NCI-H1092 (cell line): Measurements from ENCODE around the gene ZDHHC17.
"Not testable (repeated sequence)": the region's sequence is repeated elsewhere in the genome, so short reads cannot be mapped to it uniquely, and the experiment has no call there.

ENCODE experiments used
- DNase-seq: peaks from one replicate; lab custom pipeline; 2025; lab: John Stamatoyannopoulos, UW

Gene ZDHHC17

DNA sequence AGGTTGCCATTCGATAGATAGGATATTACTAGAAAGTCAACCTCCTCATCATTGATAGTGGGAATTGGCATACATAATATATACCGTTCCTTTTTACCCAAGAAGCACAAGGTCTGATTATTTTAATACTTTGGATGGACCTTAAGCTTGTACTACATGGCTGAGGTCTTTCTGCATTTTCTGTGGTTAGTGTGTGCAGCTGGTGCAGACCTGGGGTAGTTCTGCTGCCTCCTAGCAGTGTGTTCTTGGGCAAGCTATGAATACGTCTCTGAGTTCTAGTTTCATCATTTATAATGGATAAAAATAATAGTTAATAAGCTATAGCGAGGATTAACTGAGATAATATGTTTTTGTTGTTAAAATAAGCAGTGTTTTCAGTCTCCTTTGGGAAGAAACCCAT, 2.2 kb downstream of the ZDHHC17 start:
- DNase-seq = no peak

DNA sequence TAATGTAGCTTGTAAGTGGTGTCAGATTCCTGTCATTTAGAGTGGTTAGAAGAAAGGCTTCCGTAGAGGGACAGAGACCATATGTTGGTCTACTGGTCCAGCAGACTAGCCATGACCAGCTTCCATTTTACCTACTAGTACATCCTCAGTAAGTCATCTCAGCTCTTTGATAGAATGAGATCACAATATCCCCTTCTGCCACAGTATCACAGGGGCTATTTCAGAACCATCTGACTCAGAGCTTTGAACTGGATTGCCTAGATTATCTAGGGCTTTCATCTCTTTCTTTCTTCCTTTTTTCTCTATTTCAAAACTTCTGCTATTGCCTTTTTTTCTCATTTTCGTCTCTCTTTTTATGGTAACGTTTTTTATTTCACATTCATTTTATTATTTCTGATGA, 4.7 kb downstream of the ZDHHC17 start:
- no peak for DNase-seq

GRCh38 chr12:76777765-76778216, 13.9 kb downstream of the ZDHHC17 start:
- DNase-seq = no peak

- DNase-seq = no peak
Measured at GRCh38 chr12:76778364-76778763, 14.4 kb downstream of the ZDHHC17 start.

GRCh38 chr12:76779310-76779709, 15.4 kb downstream of the ZDHHC17 start:
- DNase-seq = not testable (repeated sequence)

DNA sequence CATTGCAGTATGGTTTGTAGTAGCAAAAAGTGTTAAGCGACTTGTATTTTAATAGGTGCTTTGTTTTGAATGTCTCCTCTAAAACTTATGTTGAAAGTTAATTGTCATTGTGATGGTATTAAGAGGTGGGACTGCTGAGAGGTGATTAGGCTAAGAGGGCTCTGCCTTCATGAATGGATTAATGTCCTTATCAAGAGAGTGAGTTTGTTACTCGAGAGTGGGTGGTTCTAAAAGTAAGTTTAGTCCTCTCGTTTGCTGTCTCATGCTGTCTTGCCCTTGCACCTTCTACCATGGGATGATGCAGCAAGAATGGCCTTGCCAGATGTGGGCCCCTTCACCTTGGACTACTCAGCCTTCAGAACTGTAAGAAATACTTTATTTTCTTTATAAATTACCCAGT, 17.4 kb downstream of the ZDHHC17 start:
- no peak for DNase-seq

DNA sequence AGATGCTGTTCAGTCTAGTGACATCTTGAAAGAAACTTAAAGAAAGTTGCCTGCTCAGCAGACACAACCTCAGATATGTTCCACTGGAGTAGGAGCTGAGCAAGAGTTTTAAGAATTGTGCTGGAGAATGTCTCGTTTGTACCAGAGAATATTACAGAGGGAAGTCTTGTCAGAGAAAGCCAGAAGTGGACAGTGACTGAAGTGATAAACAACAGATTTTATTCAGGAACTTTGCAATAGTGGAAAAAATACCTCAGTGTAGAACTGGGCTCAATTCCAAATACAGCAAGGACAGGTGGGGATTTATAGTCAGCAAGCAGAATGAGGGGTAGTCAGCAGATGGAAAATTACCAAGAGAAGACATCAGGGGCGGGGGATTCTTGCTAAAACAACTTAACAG, 18.6 kb downstream of the ZDHHC17 start:
- no peak for DNase-seq

- no peak for DNase-seq
Measured at GRCh38 chr12:76784600-76785051, 20.7 kb downstream of the ZDHHC17 start.

DNA sequence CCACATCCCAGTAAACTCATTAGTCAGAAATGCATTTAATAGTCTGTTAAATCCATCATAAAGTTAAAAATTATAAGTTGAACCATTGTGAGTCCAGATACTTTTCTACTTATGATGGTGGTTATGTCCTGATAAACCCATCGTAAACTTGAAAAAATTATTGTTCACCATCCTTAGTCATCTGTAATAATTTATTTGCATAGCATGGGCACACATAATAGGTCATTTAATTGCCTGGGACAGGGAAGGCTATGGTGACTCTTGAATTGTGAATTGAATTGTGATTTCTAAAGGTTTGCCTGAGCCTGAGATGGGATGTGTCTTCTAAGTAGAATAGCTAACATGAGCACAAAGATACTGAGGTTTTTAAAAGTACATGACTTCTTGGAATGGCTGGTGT, 21.5 kb downstream of the ZDHHC17 start:
- no peak for DNase-seq

- DNase-seq = no peak
Measured at GRCh38 chr12:76786986-76787385, 23.1 kb downstream of the ZDHHC17 start.

GRCh38 chr12:76787689-76788088, 23.8 kb downstream of the ZDHHC17 start:
- DNase-seq = no peak

DNA sequence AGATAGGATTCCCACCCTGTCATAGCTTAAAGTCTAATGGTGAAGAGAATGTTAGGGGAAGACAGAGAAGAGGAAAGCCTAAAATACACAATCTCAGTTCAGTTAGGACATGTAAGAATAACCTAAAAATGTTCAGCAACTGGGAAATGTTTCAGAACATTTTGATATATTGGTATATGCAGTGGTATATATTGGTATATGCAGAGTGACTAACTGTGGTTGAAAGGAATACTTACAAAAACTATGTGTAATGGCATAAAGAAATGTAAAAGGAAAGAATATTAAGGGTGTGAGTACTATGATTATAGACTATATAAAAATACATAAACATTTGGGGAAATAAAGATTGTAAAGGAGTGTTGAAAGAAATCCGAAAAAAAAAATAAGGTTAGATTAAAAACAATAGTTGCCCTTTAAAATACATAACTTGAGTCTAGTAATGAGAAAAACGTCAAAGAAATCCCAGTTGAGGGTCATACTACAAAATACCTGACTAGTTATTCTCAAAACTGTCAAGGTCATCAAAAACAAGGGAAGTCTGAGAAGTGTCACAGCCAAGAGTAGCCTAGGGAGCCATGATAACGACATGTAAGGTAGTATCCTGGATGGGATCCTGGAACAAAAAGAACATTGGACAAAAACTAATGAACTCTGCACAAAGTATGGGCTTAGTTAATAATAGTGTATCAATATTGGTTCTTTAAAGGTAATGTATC, 25.6 kb downstream of the ZDHHC17 start:
- DNase-seq = no peak

DNA sequence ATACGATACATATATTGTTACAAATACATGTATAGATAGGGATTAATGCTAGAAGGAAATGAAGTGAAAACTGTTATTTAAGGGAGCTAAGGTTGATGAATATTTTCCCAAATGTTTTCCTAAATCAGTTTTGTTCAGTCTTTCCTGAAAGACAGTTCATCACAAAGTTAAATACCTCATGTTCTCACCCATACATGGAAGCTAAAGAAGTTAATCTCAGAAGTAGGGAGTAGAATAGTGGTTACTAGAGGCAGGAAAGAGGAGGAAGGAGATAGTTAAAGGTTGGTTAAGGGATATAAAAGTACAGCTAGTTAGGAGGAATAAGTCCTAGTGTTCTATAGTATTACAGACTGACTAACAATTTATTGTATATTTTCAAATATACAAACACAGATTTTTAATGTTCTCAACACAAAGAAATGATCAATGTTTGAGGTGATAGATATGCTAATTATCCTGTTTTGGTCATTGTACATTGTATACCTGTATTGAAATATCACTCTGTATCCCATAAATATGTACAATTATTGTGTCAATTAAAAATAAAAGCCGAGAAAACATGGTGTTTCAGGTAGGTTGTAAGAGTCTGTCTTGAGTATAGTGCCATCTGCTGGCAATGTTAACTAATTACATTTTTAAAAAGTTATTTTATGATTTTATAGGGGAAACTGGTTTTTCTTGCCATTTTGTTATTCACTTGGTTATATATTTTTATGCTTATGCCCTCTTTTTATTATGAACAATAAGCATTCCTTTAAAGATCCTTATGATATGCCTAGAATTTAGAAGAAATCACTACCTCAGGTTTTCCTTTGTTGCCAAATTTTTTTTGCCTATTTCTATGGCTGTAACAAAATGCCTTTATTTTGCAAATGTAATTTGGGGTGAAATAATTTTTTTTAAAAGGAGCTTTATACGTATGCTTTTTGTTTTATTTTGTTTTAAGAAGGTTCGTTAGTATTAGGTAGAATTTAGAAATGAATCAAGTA, 26.9 kb downstream of the ZDHHC17 start:
- no peak for DNase-seq

DNA sequence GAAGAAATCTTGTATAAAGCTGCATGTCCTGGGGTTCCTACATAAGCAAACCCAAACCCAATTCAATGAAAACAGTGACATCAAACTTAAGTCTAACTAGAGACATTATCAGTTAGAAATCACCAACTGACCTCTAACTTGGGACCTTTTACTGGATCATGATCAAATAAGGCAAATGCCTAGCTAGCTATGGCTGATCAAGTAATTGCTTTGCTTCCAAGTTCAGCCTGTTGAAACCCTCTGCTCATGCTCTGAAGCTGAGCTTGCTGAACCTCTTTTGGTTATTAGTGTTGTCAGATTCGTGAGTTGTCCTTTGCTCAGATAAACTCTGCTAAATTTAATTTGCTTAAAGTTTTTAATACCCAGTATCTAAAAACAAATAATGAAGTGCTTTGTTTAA, 28.9 kb downstream of the ZDHHC17 start:
- DNase-seq = no peak

DNA sequence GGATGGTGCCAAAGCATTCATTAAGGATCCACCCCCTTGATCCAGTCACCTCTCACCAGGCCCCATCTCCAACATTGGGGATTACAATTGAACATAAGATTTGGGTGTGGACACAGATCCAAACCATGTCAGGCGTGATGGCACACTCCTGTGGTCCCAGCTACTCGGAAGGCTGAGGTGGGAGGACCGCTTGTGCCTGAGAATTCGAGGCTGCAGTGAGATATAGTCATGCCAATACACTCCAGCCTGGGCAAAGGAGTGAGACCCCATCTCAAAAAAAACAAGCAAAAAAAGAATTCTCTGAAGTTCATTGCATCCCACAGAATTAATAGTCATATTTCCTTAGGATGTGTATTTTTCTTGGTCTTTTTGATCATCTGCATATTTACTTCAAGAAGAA, 34.9 kb downstream of the ZDHHC17 start:
- DNase-seq = no peak

DNA sequence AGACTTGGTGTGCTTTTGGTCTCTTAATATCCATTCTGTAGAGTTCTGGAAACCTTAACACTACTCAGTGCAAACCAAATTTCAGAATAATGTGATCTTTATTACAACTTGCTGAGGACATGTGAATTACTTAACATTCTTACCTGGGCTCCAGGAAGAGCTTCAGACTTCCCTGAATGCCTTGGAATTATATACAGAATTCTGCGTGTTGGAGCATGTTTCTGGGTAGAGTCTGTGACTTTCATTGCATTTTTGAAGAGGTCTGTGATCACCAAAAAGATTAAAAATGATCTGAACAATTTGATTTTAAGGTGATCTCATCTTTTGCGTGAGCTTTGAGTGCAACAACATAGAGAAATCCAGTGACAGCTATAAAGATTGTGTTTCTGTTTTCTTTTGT, 35.4 kb downstream of the ZDHHC17 start:
- no peak for DNase-seq

DNA sequence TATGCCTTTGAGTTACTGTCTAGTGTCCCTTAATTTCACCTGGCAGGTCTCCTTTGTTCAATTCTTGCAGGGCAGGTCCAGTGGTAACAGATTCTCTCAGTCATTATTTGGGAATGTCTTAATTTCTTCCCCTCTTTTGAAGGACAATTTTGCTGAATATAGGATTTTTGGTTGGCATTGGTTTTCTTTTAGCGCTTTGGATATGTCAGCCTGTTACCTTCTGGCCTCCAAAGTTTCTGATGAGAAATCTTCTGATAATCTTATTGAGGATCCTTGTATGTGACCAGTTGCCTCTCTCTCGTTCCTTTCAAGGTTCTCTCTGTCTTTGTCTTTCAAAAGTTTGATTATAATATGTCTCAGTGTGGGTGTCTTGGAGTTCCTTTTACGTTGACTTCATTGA, 38.1 kb downstream of the ZDHHC17 start:
- no peak for DNase-seq

DNA sequence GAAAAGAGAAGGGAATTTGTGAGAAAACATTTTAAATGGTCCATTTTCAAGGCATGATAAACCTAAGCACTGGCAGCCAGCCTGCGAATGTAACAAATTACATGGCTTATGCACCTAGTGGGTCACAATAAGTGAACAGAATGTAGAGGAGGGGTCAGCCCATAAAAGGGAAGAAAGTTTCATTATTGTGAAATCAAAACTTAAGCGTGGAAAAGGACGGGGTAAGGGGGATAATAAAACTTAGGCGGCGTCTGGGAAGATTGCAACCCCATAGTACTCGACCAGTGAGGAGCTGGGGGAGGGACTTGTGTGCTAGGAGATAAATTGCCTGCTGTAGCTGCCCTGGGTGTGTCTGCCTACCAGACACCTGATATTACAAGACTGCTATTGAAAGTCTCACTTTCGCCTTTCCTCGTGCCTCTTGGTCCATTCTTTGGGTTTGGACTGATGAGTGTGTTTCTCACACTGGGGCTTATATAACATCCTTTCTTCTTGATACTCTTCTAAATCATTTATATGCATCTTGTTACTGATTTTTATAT, 40.6 kb downstream of the ZDHHC17 start:
- DNase-seq = no peak

DNA sequence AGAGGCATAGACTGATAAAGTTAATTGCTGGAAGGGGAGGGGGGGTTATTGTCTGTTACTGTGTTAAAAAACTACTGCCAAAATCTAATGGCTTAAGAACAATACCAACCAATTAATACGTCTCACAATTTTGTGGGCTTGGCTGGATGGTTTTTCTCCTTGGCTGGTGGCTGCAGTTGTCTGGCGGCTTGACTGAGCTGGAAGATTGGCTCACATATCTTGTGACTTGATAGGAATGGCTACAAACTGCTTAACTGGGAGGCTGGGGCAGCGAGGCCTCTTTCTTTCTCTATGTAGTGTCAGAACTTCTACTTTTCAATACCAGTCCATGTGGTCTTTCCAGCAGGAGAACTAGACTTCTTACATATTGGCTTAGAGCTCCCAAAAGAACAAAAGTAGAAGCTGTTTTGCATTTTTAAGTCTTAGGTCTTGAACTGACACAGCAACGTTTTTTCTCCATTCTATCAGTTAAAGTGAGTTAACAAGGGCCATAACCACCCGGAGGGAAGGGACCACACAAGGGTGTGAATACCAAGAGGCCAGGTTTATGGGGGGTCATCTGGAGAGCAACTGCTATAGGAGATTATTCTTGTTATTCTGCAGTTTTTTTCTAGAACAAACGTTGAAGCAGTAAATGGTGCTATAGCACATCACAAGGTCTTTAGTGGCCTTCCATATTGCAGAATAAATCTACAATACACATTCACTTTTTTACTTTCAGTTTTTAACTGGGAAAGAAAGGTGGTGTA, 46.9 kb downstream of the ZDHHC17 start:
- DNase-seq = no peak

GRCh38 chr12:76811976-76812375, 48.1 kb downstream of the ZDHHC17 start:
- DNase-seq = no peak

DNA sequence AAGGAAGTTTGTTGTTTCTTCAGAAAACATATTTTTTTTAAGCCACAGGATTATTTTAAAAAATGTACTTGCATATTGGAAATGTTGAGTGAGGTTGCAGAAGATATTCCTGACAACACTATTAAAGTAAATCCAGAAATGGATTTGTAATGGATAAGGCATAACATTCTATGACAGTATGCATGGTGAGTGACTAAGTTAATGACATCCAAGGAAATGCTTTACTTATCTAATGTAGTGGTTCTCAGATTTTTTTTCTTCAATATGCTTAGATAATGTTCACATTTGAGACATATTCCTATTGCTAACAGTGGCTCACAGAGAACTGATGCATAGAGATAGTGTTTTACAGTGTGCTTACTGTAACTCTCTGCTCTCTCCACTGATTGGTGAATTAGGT, 49.4 kb downstream of the ZDHHC17 start:
- DNase-seq = no peak

DNA sequence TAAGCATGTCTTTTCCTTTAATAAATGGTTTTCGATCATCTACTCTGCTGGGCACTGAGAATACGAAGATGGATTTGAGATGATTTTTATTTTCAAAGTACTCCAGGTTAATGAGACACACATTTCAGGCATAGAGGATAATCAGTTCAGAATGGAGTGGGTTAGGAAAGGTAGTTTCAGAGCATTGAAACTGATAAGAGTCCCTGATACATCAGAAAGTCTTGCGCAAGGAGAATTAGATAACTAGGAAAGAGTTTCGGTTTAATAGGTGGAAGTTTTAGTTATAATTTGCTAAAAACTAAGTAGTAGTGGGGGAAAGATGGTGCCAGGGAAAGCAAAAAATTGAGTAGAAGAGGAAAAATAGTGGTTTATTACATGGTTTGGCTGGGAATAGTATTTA, 50.1 kb downstream of the ZDHHC17 start:
- no peak for DNase-seq
